VCaP (cell line): ENCODE results near the gene SH2B3.

Experiments used
- H3K27ac ChIP-seq: fragments of 450-650 bp; 2 replicates; pipeline ENCODE4 v1.5.1; 2017
- CTCF ChIP-seq: fragments of 450-650 bp; conservative IDR thresholded peaks from 2 replicates; pipeline ENCODE4 v1.5.1; 2017; ENCODE audit warnings: mild to moderate bottlenecking, moderate library complexity

The SH2B3 gene

GRCh38 chr12:111420494-111420893 is 14.8 kb downstream of the SH2B3 start:
- no peak for TF ChIP-seq CTCF

GRCh38 chr12:111424189-111424792 is 18.6 kb downstream of the SH2B3 start:
- no peak for TF ChIP-seq CTCF
- H3K27ac ChIP-seq, result no peak overlapping the region

More at GRCh38 chr12:111420494-111420893, 14.8 kb downstream of the SH2B3 start:
- H3K27ac ChIP-seq, result no peak overlapping the region

- H3K27ac ChIP-seq, result no peak overlapping the region
- TF ChIP-seq CTCF, result no peak
These were observed 19.1 kb downstream of the SH2B3 start for GRCh38 chr12:111424793-111425251.

- no peak overlapping the region for H3K27ac ChIP-seq
These were observed 19.9 kb downstream of the SH2B3 start for GRCh38 chr12:111425655-111426054.

GRCh38 chr12:111426344-111427185 is 20.8 kb downstream of the SH2B3 start:
- no peak for TF ChIP-seq CTCF
- no peak overlapping the region for H3K27ac ChIP-seq

More at GRCh38 chr12:111425655-111426054, 19.9 kb downstream of the SH2B3 start:
- TF ChIP-seq CTCF, result no peak

GRCh38 chr12:111427417-111428074 is 21.8 kb downstream of the SH2B3 start:
- no peak for TF ChIP-seq CTCF

GRCh38 chr12:111428081-111428727 is 22.5 kb downstream of the SH2B3 start:
- TF ChIP-seq CTCF, result no peak
- H3K27ac ChIP-seq, result no peak overlapping the region

More at GRCh38 chr12:111427417-111428074, 21.8 kb downstream of the SH2B3 start:
- H3K27ac ChIP-seq, result no peak overlapping the region
